WTC11 (cell line): ENCODE data around the gene PQBP1.

Experiments
- ATF1 ChIP-seq: sonication (generic); formaldehyde crosslinking; IDR thresholded peaks from 2 replicates; pipeline ENCODE4 v1.8.1; 2023; ENCODE audit warnings: mild to moderate bottlenecking, moderate library complexity, missing genetic modification reagents
- ESRRA ChIP-seq: sonication (generic); formaldehyde crosslinking; IDR thresholded peaks from 2 replicates; pipeline ENCODE4 v1.8.1; 2022; ENCODE audit warnings: mild to moderate bottlenecking, missing genetic modification reagents, borderline replicate concordance
- ETV6 ChIP-seq: sonication (generic); formaldehyde crosslinking; IDR thresholded peaks from 2 replicates; pipeline ENCODE4 v1.8.1; 2022; ENCODE audit warnings: mild to moderate bottlenecking, missing genetic modification reagents
- FOXK1 ChIP-seq: sonication (generic); formaldehyde crosslinking; IDR thresholded peaks from 2 replicates; pipeline ENCODE4 v1.8.0; 2022; ENCODE audit warnings: mild to moderate bottlenecking, moderate library complexity, missing genetic modification reagents
- TF ChIP-seq, protein P1 (sequence below): sonication (generic); formaldehyde crosslinking; IDR thresholded peaks from 2 replicates; pipeline ENCODE4 v1.8.1; 2023; ENCODE audit warnings: mild to moderate bottlenecking, moderate library complexity, missing genetic modification reagents
- TF ChIP-seq, protein P2 (sequence below): sonication (generic); formaldehyde crosslinking; IDR thresholded peaks from 2 replicates; pipeline ENCODE4 v1.8.1; 2023; ENCODE audit warnings: mild to moderate bottlenecking, missing genetic modification reagents, moderate library complexity
- TF ChIP-seq, protein P3 (sequence below): fragments of 200-600 bp; IDR thresholded peaks from 2 replicates; pipeline ENCODE4 v1.8.0; 2022; ENCODE audit warnings: antibody characterized with exemption
- TF ChIP-seq, protein P4 (sequence below): sonication (generic); formaldehyde crosslinking; conservative IDR thresholded peaks from 2 replicates; pipeline ENCODE4 v1.8.1; 2022; ENCODE audit warnings: mild to moderate bottlenecking, missing genetic modification reagents
- TF ChIP-seq, protein P5 (sequence below): fragments of 250-450 bp; sonication (Bioruptor Pico); conservative IDR thresholded peaks from 2 replicates; pipeline ENCODE4 v1.9.0; 2021; ENCODE audit warnings: mild to moderate bottlenecking
- TF ChIP-seq, protein P6 (sequence below): sonication (generic); formaldehyde crosslinking; IDR thresholded peaks from 2 replicates; pipeline ENCODE4 v1.8.1; 2023; ENCODE audit warnings: mild to moderate bottlenecking, missing genetic modification reagents
- TF ChIP-seq, protein P7 (sequence below): sonication (generic); formaldehyde crosslinking; IDR thresholded peaks from 2 replicates; pipeline ENCODE4 v1.8.0; 2022; ENCODE audit warnings: mild to moderate bottlenecking, missing genetic modification reagents
- TF ChIP-seq, protein P8 (sequence below): sonication (generic); formaldehyde crosslinking; IDR thresholded peaks from 2 replicates; pipeline ENCODE4 v1.8.1; 2022; ENCODE audit warnings: mild to moderate bottlenecking, moderate library complexity, missing genetic modification reagents
- TF ChIP-seq, protein P9 (sequence below): sonication (generic); formaldehyde crosslinking; IDR thresholded peaks from 2 replicates; pipeline ENCODE4 v1.8.0; 2022; ENCODE audit warnings: missing genetic modification reagents
- TF ChIP-seq, protein P10 (sequence below): sonication (generic); formaldehyde crosslinking; IDR thresholded peaks from 2 replicates; pipeline ENCODE4 v1.8.1; 2022; ENCODE audit warnings: low read depth, missing genetic modification reagents, borderline replicate concordance

DNA sequence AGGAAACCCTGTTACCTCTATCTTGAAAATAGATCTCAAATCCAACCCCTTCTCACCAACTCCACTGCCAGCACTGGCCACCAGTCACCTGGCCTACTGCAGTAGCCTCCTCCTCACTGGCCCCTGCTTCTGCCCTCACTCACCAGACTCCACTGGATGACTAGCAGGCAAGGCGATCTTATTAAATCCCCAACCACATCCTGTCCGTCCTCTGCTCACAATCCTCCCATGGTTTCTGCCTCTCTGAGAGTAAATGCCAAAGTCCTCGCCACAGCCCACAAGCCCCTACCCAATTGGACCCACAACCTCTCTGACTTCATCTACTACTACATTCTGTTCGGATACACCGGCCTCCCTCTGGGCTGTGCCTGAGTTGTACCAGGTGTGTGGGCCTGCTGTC is 26.5 kb downstream of the PQBP1 start:
- TF ChIP-seq, protein P1, sequence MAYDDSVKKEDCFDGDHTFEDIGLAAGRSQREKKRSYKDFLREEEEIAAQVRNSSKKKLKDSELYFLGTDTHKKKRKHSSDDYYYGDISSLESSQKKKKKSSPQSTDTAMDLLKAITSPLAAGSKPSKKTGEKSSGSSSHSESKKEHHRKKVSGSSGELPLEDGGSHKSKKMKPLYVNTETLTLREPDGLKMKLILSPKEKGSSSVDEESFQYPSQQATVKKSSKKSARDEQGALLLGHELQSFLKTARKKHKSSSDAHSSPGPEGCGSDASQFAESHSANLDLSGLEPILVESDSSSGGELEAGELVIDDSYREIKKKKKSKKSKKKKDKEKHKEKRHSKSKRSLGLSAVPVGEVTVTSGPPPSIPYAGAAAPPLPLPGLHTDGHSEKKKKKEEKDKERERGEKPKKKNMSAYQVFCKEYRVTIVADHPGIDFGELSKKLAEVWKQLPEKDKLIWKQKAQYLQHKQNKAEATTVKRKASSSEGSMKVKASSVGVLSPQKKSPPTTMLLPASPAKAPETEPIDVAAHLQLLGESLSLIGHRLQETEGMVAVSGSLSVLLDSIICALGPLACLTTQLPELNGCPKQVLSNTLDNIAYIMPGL (CRISPR knock-in tag), result no peak
- TF ChIP-seq, protein P2, sequence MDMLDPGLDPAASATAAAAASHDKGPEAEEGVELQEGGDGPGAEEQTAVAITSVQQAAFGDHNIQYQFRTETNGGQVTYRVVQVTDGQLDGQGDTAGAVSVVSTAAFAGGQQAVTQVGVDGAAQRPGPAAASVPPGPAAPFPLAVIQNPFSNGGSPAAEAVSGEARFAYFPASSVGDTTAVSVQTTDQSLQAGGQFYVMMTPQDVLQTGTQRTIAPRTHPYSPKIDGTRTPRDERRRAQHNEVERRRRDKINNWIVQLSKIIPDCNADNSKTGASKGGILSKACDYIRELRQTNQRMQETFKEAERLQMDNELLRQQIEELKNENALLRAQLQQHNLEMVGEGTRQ (CRISPR knock-in tag), result no peak
- TF ChIP-seq, protein P3, sequence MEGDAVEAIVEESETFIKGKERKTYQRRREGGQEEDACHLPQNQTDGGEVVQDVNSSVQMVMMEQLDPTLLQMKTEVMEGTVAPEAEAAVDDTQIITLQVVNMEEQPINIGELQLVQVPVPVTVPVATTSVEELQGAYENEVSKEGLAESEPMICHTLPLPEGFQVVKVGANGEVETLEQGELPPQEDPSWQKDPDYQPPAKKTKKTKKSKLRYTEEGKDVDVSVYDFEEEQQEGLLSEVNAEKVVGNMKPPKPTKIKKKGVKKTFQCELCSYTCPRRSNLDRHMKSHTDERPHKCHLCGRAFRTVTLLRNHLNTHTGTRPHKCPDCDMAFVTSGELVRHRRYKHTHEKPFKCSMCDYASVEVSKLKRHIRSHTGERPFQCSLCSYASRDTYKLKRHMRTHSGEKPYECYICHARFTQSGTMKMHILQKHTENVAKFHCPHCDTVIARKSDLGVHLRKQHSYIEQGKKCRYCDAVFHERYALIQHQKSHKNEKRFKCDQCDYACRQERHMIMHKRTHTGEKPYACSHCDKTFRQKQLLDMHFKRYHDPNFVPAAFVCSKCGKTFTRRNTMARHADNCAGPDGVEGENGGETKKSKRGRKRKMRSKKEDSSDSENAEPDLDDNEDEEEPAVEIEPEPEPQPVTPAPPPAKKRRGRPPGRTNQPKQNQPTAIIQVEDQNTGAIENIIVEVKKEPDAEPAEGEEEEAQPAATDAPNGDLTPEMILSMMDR, result no peak
- TF ChIP-seq, protein P4, sequence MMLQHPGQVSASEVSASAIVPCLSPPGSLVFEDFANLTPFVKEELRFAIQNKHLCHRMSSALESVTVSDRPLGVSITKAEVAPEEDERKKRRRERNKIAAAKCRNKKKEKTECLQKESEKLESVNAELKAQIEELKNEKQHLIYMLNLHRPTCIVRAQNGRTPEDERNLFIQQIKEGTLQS (CRISPR knock-in tag), result no peak
- TF ChIP-seq, protein P5, sequence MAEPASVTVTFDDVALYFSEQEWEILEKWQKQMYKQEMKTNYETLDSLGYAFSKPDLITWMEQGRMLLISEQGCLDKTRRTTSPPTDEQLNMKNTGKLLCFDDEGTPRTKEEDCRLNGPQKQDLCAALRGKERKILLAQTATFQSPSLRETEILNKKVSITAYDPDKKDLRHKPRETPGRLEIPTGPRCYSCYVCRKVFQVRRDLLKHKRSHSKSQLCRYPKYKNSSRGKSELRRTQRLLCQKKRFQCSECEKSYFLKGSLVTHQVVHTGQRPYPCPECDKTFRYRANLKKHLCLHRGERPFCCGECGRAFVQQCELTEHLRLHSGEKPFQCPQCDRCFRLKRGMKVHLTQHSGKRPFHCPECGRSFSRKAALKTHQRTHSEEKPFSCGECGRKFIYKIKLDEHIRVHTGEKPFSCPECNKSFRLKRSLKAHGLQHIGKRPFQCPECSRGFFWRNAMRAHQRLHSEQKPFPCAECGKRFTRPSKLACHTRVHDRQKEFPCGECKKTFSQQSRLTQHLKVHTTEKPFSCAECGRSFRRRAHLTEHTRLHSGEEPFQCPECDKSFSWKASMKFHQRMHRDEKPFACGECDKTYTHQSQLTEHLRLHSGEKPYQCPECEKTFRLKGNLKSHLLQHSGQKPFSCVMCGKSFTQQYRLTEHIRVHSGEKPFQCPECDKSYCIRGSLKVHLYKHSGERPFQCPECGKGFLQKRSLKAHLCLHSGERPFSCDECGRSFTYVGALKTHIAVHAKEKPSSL (CRISPR knock-in tag), result no peak
- TF ChIP-seq, protein P6, sequence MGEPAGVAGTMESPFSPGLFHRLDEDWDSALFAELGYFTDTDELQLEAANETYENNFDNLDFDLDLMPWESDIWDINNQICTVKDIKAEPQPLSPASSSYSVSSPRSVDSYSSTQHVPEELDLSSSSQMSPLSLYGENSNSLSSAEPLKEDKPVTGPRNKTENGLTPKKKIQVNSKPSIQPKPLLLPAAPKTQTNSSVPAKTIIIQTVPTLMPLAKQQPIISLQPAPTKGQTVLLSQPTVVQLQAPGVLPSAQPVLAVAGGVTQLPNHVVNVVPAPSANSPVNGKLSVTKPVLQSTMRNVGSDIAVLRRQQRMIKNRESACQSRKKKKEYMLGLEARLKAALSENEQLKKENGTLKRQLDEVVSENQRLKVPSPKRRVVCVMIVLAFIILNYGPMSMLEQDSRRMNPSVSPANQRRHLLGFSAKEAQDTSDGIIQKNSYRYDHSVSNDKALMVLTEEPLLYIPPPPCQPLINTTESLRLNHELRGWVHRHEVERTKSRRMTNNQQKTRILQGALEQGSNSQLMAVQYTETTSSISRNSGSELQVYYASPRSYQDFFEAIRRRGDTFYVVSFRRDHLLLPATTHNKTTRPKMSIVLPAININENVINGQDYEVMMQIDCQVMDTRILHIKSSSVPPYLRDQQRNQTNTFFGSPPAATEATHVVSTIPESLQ (CRISPR knock-in tag), result no peak
- TF ChIP-seq ATF1 (CRISPR knock-in tag) (no peak), FOXK1 (CRISPR knock-in tag) (no peak), ESRRA (CRISPR knock-in tag) (no peak), ETV6 (CRISPR knock-in tag) (no peak)
- TF ChIP-seq, protein P7, sequence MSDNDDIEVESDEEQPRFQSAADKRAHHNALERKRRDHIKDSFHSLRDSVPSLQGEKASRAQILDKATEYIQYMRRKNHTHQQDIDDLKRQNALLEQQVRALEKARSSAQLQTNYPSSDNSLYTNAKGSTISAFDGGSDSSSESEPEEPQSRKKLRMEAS (CRISPR knock-in tag), result no peak
- TF ChIP-seq, protein P8, sequence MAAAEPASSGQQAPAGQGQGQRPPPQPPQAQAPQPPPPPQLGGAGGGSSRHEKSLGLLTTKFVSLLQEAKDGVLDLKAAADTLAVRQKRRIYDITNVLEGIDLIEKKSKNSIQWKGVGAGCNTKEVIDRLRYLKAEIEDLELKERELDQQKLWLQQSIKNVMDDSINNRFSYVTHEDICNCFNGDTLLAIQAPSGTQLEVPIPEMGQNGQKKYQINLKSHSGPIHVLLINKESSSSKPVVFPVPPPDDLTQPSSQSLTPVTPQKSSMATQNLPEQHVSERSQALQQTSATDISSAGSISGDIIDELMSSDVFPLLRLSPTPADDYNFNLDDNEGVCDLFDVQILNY (CRISPR knock-in tag), result no peak
- TF ChIP-seq, protein P9, sequence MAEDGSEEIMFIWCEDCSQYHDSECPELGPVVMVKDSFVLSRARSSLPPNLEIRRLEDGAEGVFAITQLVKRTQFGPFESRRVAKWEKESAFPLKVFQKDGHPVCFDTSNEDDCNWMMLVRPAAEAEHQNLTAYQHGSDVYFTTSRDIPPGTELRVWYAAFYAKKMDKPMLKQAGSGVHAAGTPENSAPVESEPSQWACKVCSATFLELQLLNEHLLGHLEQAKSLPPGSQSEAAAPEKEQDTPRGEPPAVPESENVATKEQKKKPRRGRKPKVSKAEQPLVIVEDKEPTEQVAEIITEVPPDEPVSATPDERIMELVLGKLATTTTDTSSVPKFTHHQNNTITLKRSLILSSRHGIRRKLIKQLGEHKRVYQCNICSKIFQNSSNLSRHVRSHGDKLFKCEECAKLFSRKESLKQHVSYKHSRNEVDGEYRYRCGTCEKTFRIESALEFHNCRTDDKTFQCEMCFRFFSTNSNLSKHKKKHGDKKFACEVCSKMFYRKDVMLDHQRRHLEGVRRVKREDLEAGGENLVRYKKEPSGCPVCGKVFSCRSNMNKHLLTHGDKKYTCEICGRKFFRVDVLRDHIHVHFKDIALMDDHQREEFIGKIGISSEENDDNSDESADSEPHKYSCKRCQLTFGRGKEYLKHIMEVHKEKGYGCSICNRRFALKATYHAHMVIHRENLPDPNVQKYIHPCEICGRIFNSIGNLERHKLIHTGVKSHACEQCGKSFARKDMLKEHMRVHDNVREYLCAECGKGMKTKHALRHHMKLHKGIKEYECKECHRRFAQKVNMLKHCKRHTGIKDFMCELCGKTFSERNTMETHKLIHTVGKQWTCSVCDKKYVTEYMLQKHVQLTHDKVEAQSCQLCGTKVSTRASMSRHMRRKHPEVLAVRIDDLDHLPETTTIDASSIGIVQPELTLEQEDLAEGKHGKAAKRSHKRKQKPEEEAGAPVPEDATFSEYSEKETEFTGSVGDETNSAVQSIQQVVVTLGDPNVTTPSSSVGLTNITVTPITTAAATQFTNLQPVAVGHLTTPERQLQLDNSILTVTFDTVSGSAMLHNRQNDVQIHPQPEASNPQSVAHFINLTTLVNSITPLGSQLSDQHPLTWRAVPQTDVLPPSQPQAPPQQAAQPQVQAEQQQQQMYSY (CRISPR knock-in tag), result no peak
- TF ChIP-seq, protein P10, sequence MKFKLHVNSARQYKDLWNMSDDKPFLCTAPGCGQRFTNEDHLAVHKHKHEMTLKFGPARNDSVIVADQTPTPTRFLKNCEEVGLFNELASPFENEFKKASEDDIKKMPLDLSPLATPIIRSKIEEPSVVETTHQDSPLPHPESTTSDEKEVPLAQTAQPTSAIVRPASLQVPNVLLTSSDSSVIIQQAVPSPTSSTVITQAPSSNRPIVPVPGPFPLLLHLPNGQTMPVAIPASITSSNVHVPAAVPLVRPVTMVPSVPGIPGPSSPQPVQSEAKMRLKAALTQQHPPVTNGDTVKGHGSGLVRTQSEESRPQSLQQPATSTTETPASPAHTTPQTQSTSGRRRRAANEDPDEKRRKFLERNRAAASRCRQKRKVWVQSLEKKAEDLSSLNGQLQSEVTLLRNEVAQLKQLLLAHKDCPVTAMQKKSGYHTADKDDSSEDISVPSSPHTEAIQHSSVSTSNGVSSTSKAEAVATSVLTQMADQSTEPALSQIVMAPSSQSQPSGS (CRISPR knock-in tag), result no peak
